Fibroblast of lung (primary cell): Measurements from ENCODE around the gene FAM151B. TPM values are rescaled to one million over a fixed set of nuclear protein-coding genes. Genes with fewer than 3 reads are reported as not detected.

ENCODE experiments used
- DNase-seq, 2 donors: peaks; one replicate each; pipeline versions ENCODE4 v3.0.0 to v3.0.0-alpha.2; 2010; ENCODE audit warnings: low read depth in 2 of 2
- H2AFZ ChIP-seq: 2 replicates; pipeline ENCODE4 v1.5.1; 2012; ENCODE audit warnings: low read length, control low read depth, inconsistent platforms
- H3K27ac ChIP-seq: 2 replicates; pipeline ENCODE4 v1.5.1; 2011; ENCODE audit warnings: low read length, control low read depth; ENCODE audit not compliant: insufficient read depth
- H3K27me3 ChIP-seq: 2 replicates; pipeline ENCODE4 v1.5.1; 2011; ENCODE audit warnings: mild to moderate bottlenecking, low read length; ENCODE audit not compliant: control insufficient read depth, insufficient read depth
- H3K36me3 ChIP-seq: 2 replicates; pipeline ENCODE4 v1.5.1; 2011; ENCODE audit warnings: low read length; ENCODE audit not compliant: control insufficient read depth, insufficient read depth
- H3K4me1 ChIP-seq: 2 replicates; pipeline ENCODE4 v1.5.1; 2011; ENCODE audit warnings: low read length; ENCODE audit not compliant: control insufficient read depth, insufficient read depth; ENCODE audit errors: extremely low read depth
- H3K4me2 ChIP-seq: 2 replicates; pipeline ENCODE4 v1.5.1; 2011; ENCODE audit warnings: low read length, control low read depth; ENCODE audit not compliant: insufficient read depth; ENCODE audit errors: extremely low read depth
- H3K4me3 ChIP-seq, 4 experiments: fragments of 200-600 bp in 1 of 4; sonication (generic) in 1 of 4; replicated peaks in 1 of 4; 2 replicates each; pipeline ENCODE4 v1.5.1; 2011 to 2016; ENCODE audit warnings: low read length in 4 of 4, low read depth in 3 of 4, mild to moderate bottlenecking in 3 of 4, control low read depth in 2 of 4, inconsistent platforms in 1 of 4, mixed read lengths in 1 of 4; ENCODE audit not compliant: insufficient read depth in 1 of 4; ENCODE audit errors: control extremely low read depth in 1 of 4
- H3K79me2 ChIP-seq: 2 replicates; pipeline ENCODE4 v1.5.1; 2012; ENCODE audit warnings: mild to moderate bottlenecking, low read length, inconsistent platforms; ENCODE audit not compliant: control insufficient read depth, insufficient read depth
- H3K9ac ChIP-seq: 2 replicates; pipeline ENCODE4 v1.5.1; 2011; ENCODE audit warnings: mild to moderate bottlenecking, low read length, control low read depth; ENCODE audit not compliant: insufficient read depth
- H3K9me3 ChIP-seq: 2 replicates; pipeline ENCODE4 v1.5.1; 2012; ENCODE audit warnings: low read depth, low read length; ENCODE audit not compliant: control insufficient read depth, insufficient read depth
- H4K20me1 ChIP-seq: 2 replicates; pipeline ENCODE4 v1.5.1; 2011; ENCODE audit warnings: low read length; ENCODE audit not compliant: control insufficient read depth, insufficient read depth; ENCODE audit errors: extremely low read depth
- CTCF ChIP-seq, 2 donors: IDR thresholded peaks in 1 of 2; conservative IDR thresholded peaks in 1 of 2; 1 replicate in 1 of 2; 2 replicates in 1 of 2; pipeline ENCODE4 v1.5.1; 2011 to 2012; ENCODE audit warnings: low read length in 2 of 2, control low read depth in 1 of 2, inconsistent platforms in 1 of 2, low read depth in 1 of 2, mild to moderate bottlenecking in 1 of 2
- EZH2 ChIP-seq: IDR thresholded peaks from 2 replicates; pipeline ENCODE4 v1.5.1; 2012; ENCODE audit warnings: low read length, control low read depth, mild to moderate bottlenecking; ENCODE audit errors: missing control alignments
- polyA plus RNA-seq, 2 donors: library from polyadenylated mRNA; depleted of rRNA in 1 of 2; stranded (reverse) in 1 of 2; unstranded in 1 of 2; fragments of >200 nt; gene quantifications; 2 replicates each; pipeline ENCODE4 v1.2.1, GENCODE V29; 2011 to 2012; ENCODE audit warnings: missing spikeins in 1 of 2
- total RNA-seq: library from RNA; depleted of rRNA; stranded (reverse); fragments of >200 nt; gene quantifications from 2 replicates; pipeline ENCODE4 v1.2.1, GENCODE V29; 2014

The FAM151B gene
- total and polyA plus RNA-seq, 2 donors (not counting 1 experiment from before 2014, with no cell fraction given), result 4.8 to 4.9 TPM

DNA sequence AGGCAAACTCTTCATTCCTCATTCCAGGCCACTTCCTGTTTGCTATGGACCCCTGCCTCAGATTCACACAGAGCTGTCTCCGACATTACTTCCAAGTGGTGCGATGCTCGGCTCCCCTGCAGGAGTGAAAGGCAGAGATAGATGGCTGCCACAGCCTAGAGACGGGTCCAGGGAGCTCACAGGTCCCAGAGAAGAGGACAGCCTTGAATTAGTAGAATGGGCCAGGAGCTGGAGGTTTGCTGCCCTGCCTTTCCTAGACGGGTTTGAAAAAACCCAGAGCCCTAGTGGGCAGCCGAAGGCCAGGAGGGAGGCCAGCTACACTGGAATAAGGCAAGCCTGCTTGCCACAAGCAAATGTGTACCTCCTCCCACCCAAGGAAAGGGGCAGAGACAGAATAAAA is 80.4 kb downstream of the FAM151B start:
- no peak overlapping the region for H2AFZ ChIP-seq
- peaks cover 34% of the 10 kb centered on the region for H3K27me3 ChIP-seq
- DNase-seq, result no peak
- no peaks in the 10 kb centered on the region for H3K79me2 ChIP-seq
- H3K9ac ChIP-seq, result no peak overlapping the region
- H3K4me2 ChIP-seq, result no peak overlapping the region
- H3K4me1 ChIP-seq, result no peaks in the 10 kb centered on the region
- H3K27ac ChIP-seq, result no peak overlapping the region
- TF ChIP-seq CTCF (conservative IDR thresholded peaks at IDR 0.05 in 1 of 2, IDR thresholded peaks at IDR 0.05 in 1 of 2; ENCODE audit: low read depth in 1 of 2, low read length in 2 of 2) (no peak), EZH2 (no peak)
- H3K9me3 ChIP-seq, result no peaks in the 10 kb centered on the region
- no peaks in the 10 kb centered on the region for H4K20me1 ChIP-seq
- no peaks in the 10 kb centered on the region for H3K36me3 ChIP-seq
- no peak overlapping the region for H3K4me3 ChIP-seq

- Histone ChIP-seq H3K4me2 (peak overlapping the region; percentile 66), H2AFZ (no peak overlapping the region), H3K9ac (no peak overlapping the region), H4K20me1 (no peaks in the 10 kb centered on the region), H3K27me3 (peaks cover 34% of the 10 kb centered on the region), H3K4me3 (peak overlapping the region in 2 of 4 experiments; percentile 18 to 34), H3K4me1 (no peaks in the 10 kb centered on the region), H3K27ac (no peak overlapping the region), H3K79me2 (no peaks in the 10 kb centered on the region), H3K9me3 (no peaks in the 10 kb centered on the region), H3K36me3 (no peaks in the 10 kb centered on the region)
- TF ChIP-seq EZH2 (peak; percentile 76), CTCF (conservative IDR thresholded peaks at IDR 0.05 in 1 of 2, IDR thresholded peaks at IDR 0.05 in 1 of 2; ENCODE audit: low read depth in 1 of 2, low read length in 2 of 2) (no peak)
- DNase-seq, result no peak
These were observed 81.4 kb downstream of the FAM151B start for GRCh38 chr5:80569086-80569960.

GRCh38 chr5:80569961-80570786 is 82.3 kb downstream of the FAM151B start, which contains the start of gene ANKRD34B:
Gene ANKRD34B, minus strand, starts transcription at chr5:80570280. Its CDS starts 10,261 bp downstream, at chr5:80560019.
- H3K79me2 ChIP-seq, result no peaks in the 10 kb centered on the region
- H3K9ac ChIP-seq, result no peak within 1 kb of the TSS
- peak within 1 kb of the TSS; percentile 66 for H3K4me2 ChIP-seq
- no peak within 1 kb of the TSS for H3K27ac ChIP-seq
- H2AFZ ChIP-seq, result no peak within 1 kb of the TSS
- DNase-seq, result peak in 1 of 2 donors; percentile 24
- TF ChIP-seq EZH2 (peak; percentile 18), CTCF (conservative IDR thresholded peaks at IDR 0.05 in 1 of 2, IDR thresholded peaks at IDR 0.05 in 1 of 2; ENCODE audit: low read depth in 1 of 2, low read length in 2 of 2) (no peak)
- peaks cover 34% of the 10 kb centered on the region for H3K27me3 ChIP-seq
- H3K36me3 ChIP-seq, result no peaks in the 10 kb centered on the region
- H3K4me1 ChIP-seq, result no peaks in the 10 kb centered on the region
- no peaks in the 10 kb centered on the region for H3K9me3 ChIP-seq
- H4K20me1 ChIP-seq, result no peaks in the 10 kb centered on the region
- H3K4me3 ChIP-seq, result peak within 1 kb of the TSS in 3 of 4 experiments; percentile 4 to 34 (median 18)
